ENCODE data around the gene EPB41L5. TPM values are rescaled to one million over a fixed set of nuclear protein-coding genes. Genes with fewer than 3 reads are reported as not detected.
"Not testable (repeated sequence)": the region's sequence is repeated elsewhere in the genome, so short reads cannot be mapped to it uniquely, and the experiment has no call there.

EPB41L5 gene
- total and polyA plus RNA-seq, 2 experiments from 2014 or later: 31.1 to 41.7 TPM

- TF ChIP-seq CTCF (IDR thresholded peaks at IDR 0.05; ENCODE audit: poor library complexity): no peak
- TF ChIP-seq EZH2phosphoT487 (IDR thresholded peaks at IDR 0.05; ENCODE audit: low read depth, severe bottlenecking, unreplicated experiment): no peak
- no peak for TF ChIP-seq EZH2 (IDR thresholded peaks at IDR 0.05; ENCODE audit: borderline replicate concordance)
- no peaks in the 10 kb centered on the region for H3K9me2 ChIP-seq (replicated peaks; ENCODE audit: insufficient read depth)
- H3K36me3 ChIP-seq (replicated peaks; ENCODE audit: insufficient read depth, low read depth): no peaks in the 10 kb centered on the region
- peaks cover 18% of the 10 kb centered on the region for H3K4me1 ChIP-seq (ENCODE audit: insufficient read depth)
- H3K27ac ChIP-seq: peak overlapping the region; percentile 48
- 17% methylated on average over 1 of the region's 1 CpG for WGBS (ENCODE audit: low lambda C conversion rate, missing lambda C conversion rate)
- no peak overlapping the region for H2AFZ ChIP-seq
- peaks cover 47% of the 10 kb centered on the region for H3K79me2 ChIP-seq
- DNase-seq (ENCODE audit: low spot score): no peak
- no peak overlapping the region for H3K4me3 ChIP-seq
- H3K9me3 ChIP-seq (ENCODE audit: low read depth): no peaks in the 10 kb centered on the region
- no peaks in the 10 kb centered on the region for H4K20me1 ChIP-seq (ENCODE audit: insufficient read depth, poor library complexity, severe bottlenecking)
- H3K27me3 ChIP-seq: no peaks in the 10 kb centered on the region
- peak overlapping the region; percentile 31 for H3K4me2 ChIP-seq
Observed at GRCh38 chr2:120064664-120065063, 51.8 kb downstream of the EPB41L5 start.

GRCh38 chr2:120066800-120067547 lies 54.1 kb downstream of the EPB41L5 start:
- Histone ChIP-seq H4K20me1 (ENCODE audit: insufficient read depth, poor library complexity, severe bottlenecking) (no peaks in the 10 kb centered on the region), H3K27ac (peak overlapping the region; percentile 62), H3K36me3 (replicated peaks; ENCODE audit: insufficient read depth, low read depth) (no peaks in the 10 kb centered on the region), H3K9me2 (replicated peaks; ENCODE audit: insufficient read depth) (no peaks in the 10 kb centered on the region), H2AFZ (no peak overlapping the region), H3K4me1 (ENCODE audit: insufficient read depth) (peaks cover 18% of the 10 kb centered on the region), H3K79me2 (peaks cover 42% of the 10 kb centered on the region), H3K9me3 (ENCODE audit: low read depth) (no peaks in the 10 kb centered on the region), H3K4me2 (peak overlapping the region; percentile 60), H3K27me3 (no peaks in the 10 kb centered on the region), H3K4me3 (no peak overlapping the region)
- TF ChIP-seq EZH2phosphoT487 (IDR thresholded peaks at IDR 0.05; ENCODE audit: low read depth, severe bottlenecking, unreplicated experiment) (no peak), CTCF (IDR thresholded peaks at IDR 0.05; ENCODE audit: poor library complexity) (no peak), EZH2 (IDR thresholded peaks at IDR 0.05; ENCODE audit: borderline replicate concordance) (no peak)
- 46% methylated on average over 6 of the region's 6 CpGs for WGBS (ENCODE audit: low lambda C conversion rate, missing lambda C conversion rate)
- peak; percentile 33 for DNase-seq (ENCODE audit: low spot score)

GRCh38 chr2:120068040-120068658 lies 55.3 kb downstream of the EPB41L5 start:
- not testable (repeated sequence) for H3K27me3 ChIP-seq; H2AFZ ChIP-seq; H3K36me3 ChIP-seq (replicated peaks; ENCODE audit: insufficient read depth, low read depth); H3K4me2 ChIP-seq; H3K9me2 ChIP-seq (replicated peaks; ENCODE audit: insufficient read depth); H3K9me3 ChIP-seq (ENCODE audit: low read depth); H4K20me1 ChIP-seq (ENCODE audit: insufficient read depth, poor library complexity, severe bottlenecking); H3K4me3 ChIP-seq; H3K27ac ChIP-seq; DNase-seq (ENCODE audit: low spot score)
- 95% methylated on average over 20 of the region's 20 CpGs for WGBS (ENCODE audit: low lambda C conversion rate, missing lambda C conversion rate)
- H3K4me1 ChIP-seq (ENCODE audit: insufficient read depth): peaks cover 18% of the 10 kb centered on the region
- H3K79me2 ChIP-seq: peaks cover 31% of the 10 kb centered on the region

GRCh38 chr2:120075545-120075944 lies 62.7 kb downstream of the EPB41L5 start:
- Histone ChIP-seq H3K9me2 (replicated peaks; ENCODE audit: insufficient read depth) (no peaks in the 10 kb centered on the region), H3K27ac (no peak overlapping the region), H3K9me3 (ENCODE audit: low read depth) (no peaks in the 10 kb centered on the region), H3K27me3 (no peaks in the 10 kb centered on the region), H3K4me2 (no peak overlapping the region), H4K20me1 (ENCODE audit: insufficient read depth, poor library complexity, severe bottlenecking) (no peaks in the 10 kb centered on the region), H3K4me1 (ENCODE audit: insufficient read depth) (no peaks in the 10 kb centered on the region), H2AFZ (no peak overlapping the region), H3K79me2 (no peaks in the 10 kb centered on the region), H3K4me3 (no peak overlapping the region), H3K36me3 (replicated peaks; ENCODE audit: insufficient read depth, low read depth) (no peaks in the 10 kb centered on the region)
- DNase-seq (ENCODE audit: low spot score): no peak
- TF ChIP-seq EZH2 (IDR thresholded peaks at IDR 0.05; ENCODE audit: borderline replicate concordance) (no peak), CTCF (IDR thresholded peaks at IDR 0.05; ENCODE audit: poor library complexity) (no peak), EZH2phosphoT487 (IDR thresholded peaks at IDR 0.05; ENCODE audit: low read depth, severe bottlenecking, unreplicated experiment) (no peak)
- 95% methylated on average over 1 of the region's 1 CpG for WGBS (ENCODE audit: low lambda C conversion rate, missing lambda C conversion rate)

All from hepatocyte (in vitro differentiated cells).